DOHH2 (cell line): ENCODE results near the gene NT5C3A.

Experiments used
- H3F3A ChIP-seq: fragments of 200-600 bp; sonication (generic), shearing (Covaris generic); 2 replicates; pipeline ENCODE4 v1.6.0; 2016; ENCODE audit warnings: antibody characterized with exemption, mild to moderate bottlenecking; ENCODE audit not compliant: control insufficient read depth, insufficient read depth
- H3K27ac ChIP-seq: fragments of 200-600 bp; sonication (generic); 2 replicates; pipeline ENCODE4 v1.5.1; 2014; ENCODE audit warnings: low read depth, mild to moderate bottlenecking, low read length, moderate library complexity
- H3K27me3 ChIP-seq: fragments of 200-600 bp; sonication (generic); 2 replicates; pipeline ENCODE4 v1.6.1; 2014; ENCODE audit warnings: mild to moderate bottlenecking, low read length, mixed read lengths; ENCODE audit not compliant: control insufficient read depth
- H3K36me3 ChIP-seq: fragments of 200-600 bp; sonication (generic); 2 replicates; pipeline ENCODE4 v1.6.1; 2014; ENCODE audit warnings: mild to moderate bottlenecking, low read length, moderate library complexity, mixed read lengths; ENCODE audit not compliant: control insufficient read depth
- H3K4me1 ChIP-seq: fragments of 200-600 bp; sonication (generic); 2 replicates; pipeline ENCODE4 v1.6.1; 2014; ENCODE audit warnings: mild to moderate bottlenecking, low read length, mixed read lengths; ENCODE audit not compliant: control insufficient read depth
- H3K4me2 ChIP-seq: fragments of 200-600 bp; sonication (generic); 2 replicates; pipeline ENCODE4 v1.6.0; 2014; ENCODE audit warnings: mild to moderate bottlenecking, low read length, moderate library complexity
- H3K4me3 ChIP-seq: fragments of 200-600 bp; sonication (generic); 2 replicates; pipeline ENCODE4 v1.5.1; 2014; ENCODE audit warnings: mild to moderate bottlenecking, low read length, mixed read lengths
- H3K79me2 ChIP-seq: fragments of 200-600 bp; sonication (generic); 2 replicates; pipeline ENCODE4 v1.6.1; 2014; ENCODE audit warnings: mild to moderate bottlenecking, low read length, mixed read lengths; ENCODE audit not compliant: control insufficient read depth
- H3K9me2 ChIP-seq: fragments of 200-600 bp; sonication (generic); replicated peaks from 2 replicates; pipeline ENCODE4 v1.6.1; 2014; ENCODE audit warnings: mild to moderate bottlenecking, low read length, mixed read lengths; ENCODE audit not compliant: control insufficient read depth
- H3K9me3 ChIP-seq: fragments of 200-600 bp; sonication (generic); 2 replicates; pipeline ENCODE4 v1.6.1; 2014; ENCODE audit warnings: antibody characterized with exemption, low read length, mixed read lengths; ENCODE audit not compliant: control insufficient read depth, insufficient read depth
- H4K20me1 ChIP-seq: fragments of 200-600 bp; sonication (generic); 2 replicates; pipeline ENCODE4 v1.6.0; 2014; ENCODE audit warnings: low read depth, mild to moderate bottlenecking, antibody characterized with exemption, low read length, moderate library complexity; ENCODE audit not compliant: control insufficient read depth, insufficient read depth
- CTCF ChIP-seq: fragments of 200-600 bp; sonication (generic); IDR thresholded peaks from one replicate; pipeline ENCODE4 v1.5.1; 2014; ENCODE audit warnings: antibody characterized with exemption, mild to moderate bottlenecking, low read depth, low read length; ENCODE audit not compliant: poor library complexity, severe bottlenecking
- EZH2phosphoT487 ChIP-seq: fragments of 200-600 bp; sonication (generic); IDR thresholded peaks from 2 replicates; pipeline ENCODE4 v1.6.1; 2017; ENCODE audit warnings: borderline replicate concordance, mild to moderate bottlenecking, antibody characterized with exemption, low read length, moderate library complexity, mixed read lengths

The NT5C3A gene

GRCh38 chr7:33044401-33044718, 18.2 kb downstream of the NT5C3A start:
- H3K4me1 ChIP-seq: peaks cover 94% of the 10 kb centered on the region
- no peaks in the 10 kb centered on the region for H3K9me2 ChIP-seq
- H3K27me3 ChIP-seq: no peaks in the 10 kb centered on the region
- peaks cover 8% of the 10 kb centered on the region; the same call in 1 of the 2 replicates for H3K36me3 ChIP-seq
- H3K79me2 ChIP-seq: peaks cover 99% of the 10 kb centered on the region
- TF ChIP-seq CTCF (no peak), EZH2phosphoT487 (no peak)
- no peak overlapping the region for H3K27ac ChIP-seq
- peaks cover 39% of the 10 kb centered on the region for H3F3A ChIP-seq
- H3K4me2 ChIP-seq: peak overlapping the region; percentile 45; the same call in 1 of the 2 replicates
- H3K9me3 ChIP-seq: no peaks in the 10 kb centered on the region
- no peak overlapping the region for H3K4me3 ChIP-seq
- H4K20me1 ChIP-seq: peaks cover 41% of the 10 kb centered on the region

- Histone ChIP-seq H3K4me2 (peak overlapping the region; percentile 18; the same call in 1 of the 2 replicates), H3K4me1 (peaks cover 95% of the 10 kb centered on the region), H3K9me3 (no peaks in the 10 kb centered on the region), H3K9me2 (no peaks in the 10 kb centered on the region), H3K27me3 (no peaks in the 10 kb centered on the region), H4K20me1 (peaks cover 43% of the 10 kb centered on the region), H3K36me3 (peaks cover 9% of the 10 kb centered on the region; the same call in 1 of the 2 replicates), H3F3A (peaks cover 39% of the 10 kb centered on the region), H3K27ac (no peak overlapping the region), H3K79me2 (peaks cover 99% of the 10 kb centered on the region), H3K4me3 (no peak overlapping the region)
- TF ChIP-seq CTCF (no peak), EZH2phosphoT487 (no peak)
Observed at GRCh38 chr7:33043501-33044400, 18.8 kb downstream of the NT5C3A start.

- peak overlapping the region; percentile 86 for H3K27ac ChIP-seq
- H3K9me3 ChIP-seq: no peaks in the 10 kb centered on the region
- no peaks in the 10 kb centered on the region for H3K27me3 ChIP-seq
- TF ChIP-seq CTCF (no peak), EZH2phosphoT487 (no peak)
- peaks cover 4% of the 10 kb centered on the region; the same call in 1 of the 2 replicates for H3K36me3 ChIP-seq
- peaks cover 37% of the 10 kb centered on the region for H3F3A ChIP-seq
- H4K20me1 ChIP-seq: peaks cover 42% of the 10 kb centered on the region
- peak overlapping the region; percentile 81 for H3K4me2 ChIP-seq
- peaks cover 100% of the 10 kb centered on the region for H3K79me2 ChIP-seq
- peaks cover 89% of the 10 kb centered on the region for H3K4me1 ChIP-seq
- H3K9me2 ChIP-seq: no peaks in the 10 kb centered on the region
- H3K4me3 ChIP-seq: peak overlapping the region; percentile 70
Observed at GRCh38 chr7:33041631-33042428, 20.7 kb downstream of the NT5C3A start.
